IPS-NIHi11 (cell line): ENCODE results near the gene LRRC75A.
A peak's percentile ranks its signal among the peaks of the same experiment; 100 is the strongest.
"Not testable (repeated sequence)": the region's sequence is repeated elsewhere in the genome, so short reads cannot be mapped to it uniquely, and the experiment has no call there.

Experiments
- DNase-seq: peaks from one replicate; pipeline ENCODE4 v3.0.0; 2012; ENCODE audit warnings: mixed read lengths, low spot score

The LRRC75A gene

DNA sequence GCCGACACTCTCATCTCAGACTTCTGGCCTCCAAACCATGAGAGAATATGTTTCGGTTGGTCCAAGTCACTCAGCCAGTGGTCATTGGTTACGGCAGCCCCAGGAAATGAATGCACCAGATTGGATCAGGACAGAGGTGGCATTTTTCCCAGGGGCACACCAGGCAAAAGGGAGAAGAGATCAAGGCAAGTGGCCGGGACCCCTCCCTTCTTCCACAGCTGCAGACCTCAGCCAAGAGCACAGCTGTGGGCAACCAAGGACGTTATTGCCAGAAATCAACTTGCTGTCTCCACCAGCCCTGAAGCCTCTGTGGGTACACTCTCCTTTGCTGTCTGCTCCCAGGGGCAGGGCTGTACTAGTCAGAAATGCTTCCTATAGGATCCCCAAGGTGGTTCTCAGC, 20.7 kb downstream of the LRRC75A start:
- no peak for DNase-seq

DNA sequence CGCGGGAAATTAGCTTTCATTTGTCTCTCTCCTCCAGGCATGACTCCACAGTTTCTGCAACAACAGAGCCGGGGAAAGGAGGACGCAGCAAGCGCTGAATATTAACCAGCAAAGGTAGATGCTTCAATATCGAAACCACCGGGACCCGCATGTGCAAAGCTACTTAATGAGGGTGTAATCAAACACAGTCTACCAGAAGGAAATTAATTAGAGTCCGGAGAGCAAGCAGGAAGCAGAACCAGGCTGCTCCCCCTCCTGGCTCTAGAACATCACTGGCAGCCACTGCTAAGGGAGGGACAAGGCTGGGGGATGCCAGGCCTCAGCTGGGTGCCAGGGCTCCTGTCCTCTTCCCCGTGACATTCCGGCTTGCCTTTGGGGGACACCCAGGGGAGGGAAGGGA, 21.7 kb downstream of the LRRC75A start:
- no peak for DNase-seq

DNA sequence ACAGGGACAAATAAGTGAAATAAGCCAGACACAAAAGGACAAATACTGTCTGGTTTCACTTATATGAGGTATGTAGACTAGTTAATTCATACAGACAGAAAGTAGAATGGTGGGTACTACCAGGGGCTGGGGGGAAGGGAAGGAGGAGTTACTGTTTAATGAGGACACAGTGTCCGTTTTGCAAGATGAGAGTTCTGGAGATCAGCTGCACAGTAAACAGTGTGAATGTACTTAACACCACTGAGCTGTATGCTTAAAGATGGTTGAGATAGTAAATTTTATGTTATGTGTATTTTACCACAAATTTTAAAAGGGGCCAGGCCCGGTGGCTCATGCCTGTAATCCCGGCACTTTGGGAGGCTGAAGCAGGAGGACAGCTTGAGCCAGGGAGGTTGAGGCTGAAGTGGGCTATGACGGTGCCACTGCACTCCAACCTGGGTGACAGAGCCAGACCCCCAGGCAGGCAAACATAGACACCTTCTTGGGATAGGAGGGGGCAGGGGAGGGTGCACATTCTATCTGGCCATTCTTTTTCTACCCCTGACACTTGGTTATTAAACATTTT, 23.5 kb downstream of the LRRC75A start:
- no peak for DNase-seq

DNA sequence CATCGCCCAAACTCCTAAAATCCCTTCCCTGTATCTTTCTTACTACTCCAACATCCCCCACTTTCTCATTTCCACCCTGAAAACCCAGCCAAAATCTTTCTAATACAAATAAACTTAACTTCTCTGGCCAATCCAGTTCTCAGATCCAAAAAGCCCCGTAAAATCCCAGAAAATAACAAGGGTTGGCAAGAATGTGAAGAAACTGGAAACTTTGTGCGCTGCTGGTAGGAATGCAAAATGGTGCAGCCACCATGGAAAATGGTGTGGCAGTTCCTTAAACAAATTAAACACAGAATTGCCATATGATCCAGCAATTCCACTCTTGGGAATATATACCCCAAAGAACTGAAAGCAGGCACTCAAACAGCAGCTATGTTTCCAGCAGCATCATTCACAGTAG, 24.1 kb downstream of the LRRC75A start:
- DNase-seq = no peak

DNA sequence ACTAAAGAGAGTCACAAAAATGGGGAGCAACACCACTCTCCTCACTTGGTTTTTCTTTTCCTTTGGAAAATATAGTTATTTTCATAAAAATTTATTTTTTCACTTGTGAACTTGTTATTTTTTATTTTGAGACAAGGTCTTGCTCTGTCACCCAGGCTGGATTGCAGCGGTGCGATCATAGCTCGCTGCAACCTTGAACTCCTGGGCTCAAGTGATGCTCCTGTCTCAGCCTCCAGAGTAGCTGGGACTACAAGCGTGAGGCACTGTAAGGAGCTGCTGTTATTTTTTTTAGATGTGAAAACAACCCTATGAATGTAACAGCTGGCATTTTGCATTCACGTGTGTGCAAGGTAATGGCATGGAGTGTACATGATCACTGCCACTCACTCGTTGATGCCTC, 24.9 kb downstream of the LRRC75A start:
- no peak for DNase-seq

DNA sequence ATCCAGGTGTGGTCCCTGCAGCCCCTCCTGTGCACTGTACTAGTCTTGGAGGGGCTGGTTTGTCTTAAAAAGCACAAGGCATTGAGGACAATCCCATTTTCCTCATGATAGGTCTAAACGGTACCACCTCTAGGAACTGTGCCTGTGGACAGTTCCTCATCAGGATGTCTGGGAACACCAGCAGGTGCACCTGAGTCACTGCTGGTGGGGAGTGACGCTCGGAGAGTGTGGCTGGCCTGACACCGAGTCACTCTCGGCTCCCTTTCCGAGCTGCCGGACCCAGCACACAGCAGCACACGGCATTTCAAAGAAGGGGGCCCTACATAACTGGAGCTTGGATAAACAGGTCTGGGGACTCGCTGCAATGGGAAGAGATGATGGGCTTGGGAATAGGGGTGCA, 25.6 kb downstream of the LRRC75A start:
- DNase-seq = no peak

DNA sequence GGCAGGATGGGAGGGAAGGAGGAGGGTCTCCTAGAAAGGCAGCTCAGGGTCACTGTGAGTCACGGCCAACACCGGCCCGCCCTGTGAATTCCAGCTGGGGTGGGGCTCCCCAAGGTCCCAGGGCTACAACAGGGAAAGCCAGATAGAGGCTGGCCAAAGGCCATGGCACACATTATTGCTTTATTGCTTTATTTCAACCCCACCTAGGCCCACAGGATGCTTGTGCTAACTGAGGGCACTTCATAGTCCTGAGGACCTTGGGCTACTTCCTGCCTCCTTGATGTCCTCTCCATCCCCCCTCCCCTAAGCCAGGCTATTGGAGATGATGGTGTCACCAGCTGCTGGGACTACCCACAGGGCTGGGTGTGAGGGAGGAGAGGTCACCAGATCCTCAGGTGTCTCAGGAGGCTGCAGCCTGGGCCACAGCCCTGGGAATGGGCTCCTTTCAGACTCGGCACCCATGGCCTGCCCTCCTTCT, 26.1 kb downstream of the LRRC75A start:
- no peak for DNase-seq

DNA sequence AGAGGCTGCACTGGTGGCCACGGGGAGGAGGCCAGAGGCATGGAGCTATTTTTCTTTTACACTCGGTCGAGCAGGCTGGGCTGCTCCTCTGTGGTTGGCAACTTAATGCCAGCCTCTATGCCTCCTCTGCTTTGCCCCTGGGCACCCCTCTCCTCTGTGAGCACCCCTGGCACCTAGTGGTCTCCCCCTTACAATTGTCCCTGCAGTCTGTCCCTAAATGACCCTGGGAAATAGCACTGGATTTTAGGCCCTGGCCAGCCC, 27.0 kb downstream of the LRRC75A start:
- DNase-seq = no peak

DNA sequence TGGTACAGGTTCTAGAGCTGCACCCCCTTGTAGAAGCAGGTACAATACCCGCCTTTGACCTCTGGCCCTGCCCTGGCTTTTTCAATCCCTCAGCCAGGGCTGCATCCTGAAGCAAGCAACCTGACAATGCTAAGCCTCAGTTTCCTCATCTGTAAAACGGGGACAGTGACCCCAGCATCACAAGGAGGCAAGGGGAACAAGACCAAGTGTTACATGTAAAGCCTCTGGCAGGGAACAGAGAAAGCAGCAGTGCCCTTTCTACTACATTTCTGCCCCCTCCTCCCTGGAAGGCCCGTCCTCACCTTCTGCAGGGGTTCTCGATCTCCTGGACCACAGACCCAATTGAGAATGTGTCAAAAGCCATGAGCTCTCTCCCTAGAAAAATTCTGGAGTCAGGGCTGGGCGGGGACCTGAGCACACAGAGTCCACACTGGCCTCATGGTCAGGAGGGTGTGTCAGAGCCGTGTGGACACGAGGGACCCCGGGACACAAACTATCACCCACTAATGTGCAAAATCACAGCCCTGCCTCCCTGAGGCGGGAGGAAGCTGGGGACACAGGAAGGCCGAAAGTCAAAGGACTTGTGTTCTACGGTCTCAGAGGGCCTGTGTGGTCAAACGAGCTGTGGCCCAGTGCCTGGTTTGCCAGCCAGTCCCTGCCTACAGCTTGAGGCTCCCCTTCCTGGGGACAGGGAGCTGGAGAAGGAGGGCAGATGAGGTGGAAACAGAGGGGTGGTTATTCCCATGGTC, 27.5 kb downstream of the LRRC75A start:
- no peak for DNase-seq

DNA sequence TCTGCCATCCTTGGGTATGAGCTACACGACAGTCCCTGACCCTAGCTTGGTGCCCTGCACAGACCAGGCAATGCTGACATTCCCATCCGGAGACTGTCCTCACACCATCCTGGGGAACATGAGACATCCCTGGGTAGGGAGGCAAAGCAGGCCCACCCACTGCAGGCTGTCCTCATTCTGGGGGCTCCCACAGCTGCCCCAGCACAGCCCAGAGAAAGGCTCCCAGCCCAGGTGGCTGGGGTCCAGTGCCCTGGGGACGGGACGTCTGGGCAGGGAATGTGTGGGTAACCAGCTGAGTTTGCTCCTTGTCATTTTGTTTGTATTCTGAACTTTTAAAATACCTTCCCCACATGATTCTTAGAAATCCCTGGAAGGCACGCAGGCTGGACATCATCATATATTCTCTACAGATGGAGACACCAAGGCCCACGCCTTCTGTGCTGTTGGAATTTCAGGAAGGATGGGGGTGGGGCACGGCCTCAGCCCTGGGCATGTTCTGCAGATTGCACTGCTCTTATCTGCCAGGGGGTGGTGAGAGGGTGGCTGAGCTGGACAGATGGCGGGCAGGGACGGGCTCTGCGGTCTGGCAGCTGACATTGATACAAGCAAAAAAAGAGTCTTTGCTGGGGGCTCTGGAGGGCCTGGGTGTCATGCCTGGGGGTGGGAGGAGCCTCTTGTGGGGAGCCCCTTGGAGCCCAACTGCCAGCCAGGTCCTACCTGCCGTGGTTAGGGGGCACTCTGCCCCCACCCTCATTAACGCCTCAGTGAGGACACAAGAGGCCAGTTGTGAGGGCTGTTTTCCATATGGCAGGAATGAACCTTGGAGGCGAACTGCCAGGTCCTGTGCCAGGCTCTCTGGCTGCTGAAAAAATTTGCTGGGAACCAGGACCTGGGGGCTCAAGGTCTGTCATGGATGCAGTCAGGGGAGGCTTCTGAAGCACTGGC, 28.4 kb downstream of the LRRC75A start:
- no peak for DNase-seq

DNA sequence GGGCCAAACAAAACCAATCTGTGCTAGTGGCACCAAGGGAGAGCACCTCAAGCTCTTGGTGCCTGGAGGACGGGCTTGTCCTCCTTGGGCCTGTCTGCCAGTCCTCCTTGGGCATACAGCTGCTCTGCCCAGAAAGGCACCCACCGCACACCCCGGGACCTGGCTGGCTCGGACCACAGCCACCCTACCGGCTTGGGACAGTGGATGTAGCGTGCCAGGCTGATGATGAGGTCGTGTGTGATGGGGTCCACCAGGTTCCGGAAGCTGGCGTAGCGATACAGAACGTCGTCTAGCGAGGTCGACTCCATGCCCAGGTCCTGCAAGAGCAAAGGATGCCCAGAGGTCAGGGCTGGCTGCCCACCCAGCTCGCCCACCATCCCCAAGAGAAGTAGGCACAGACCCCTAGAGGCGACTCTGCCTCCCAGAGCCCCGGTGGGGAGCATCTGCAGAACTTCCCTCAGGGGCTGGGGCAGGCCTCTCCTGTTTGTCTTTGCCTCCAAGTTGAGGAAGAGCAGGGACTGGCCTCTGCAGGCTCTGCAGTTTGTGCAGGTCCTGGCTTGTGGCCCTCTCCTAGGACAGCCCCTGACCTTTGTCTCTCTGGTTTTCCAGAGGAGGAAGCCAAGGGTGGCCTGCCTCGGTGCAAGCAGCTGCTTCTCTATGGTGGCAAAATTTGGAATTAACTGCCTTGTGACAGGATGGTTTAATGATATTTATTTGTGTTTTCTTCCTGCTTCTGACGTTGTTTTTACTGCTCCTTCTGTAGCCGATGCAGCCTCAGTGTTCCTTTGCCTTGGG, 29.7 kb downstream of the LRRC75A start:
- DNase-seq = no peak

DNA sequence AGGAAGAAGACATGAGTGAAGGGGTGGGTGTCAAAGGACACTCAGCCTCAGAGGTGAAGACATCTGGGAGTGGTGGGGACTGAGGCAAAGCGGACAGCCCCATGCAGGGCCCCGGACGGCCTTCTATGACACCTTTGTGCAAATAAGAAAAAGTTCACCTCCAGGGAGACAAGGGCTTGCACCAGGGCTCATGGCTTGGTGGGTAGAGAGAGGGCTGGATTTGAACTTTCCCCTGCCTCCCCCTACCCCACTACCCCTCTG, 30.5 kb downstream of the LRRC75A start:
- no peak for DNase-seq

DNA sequence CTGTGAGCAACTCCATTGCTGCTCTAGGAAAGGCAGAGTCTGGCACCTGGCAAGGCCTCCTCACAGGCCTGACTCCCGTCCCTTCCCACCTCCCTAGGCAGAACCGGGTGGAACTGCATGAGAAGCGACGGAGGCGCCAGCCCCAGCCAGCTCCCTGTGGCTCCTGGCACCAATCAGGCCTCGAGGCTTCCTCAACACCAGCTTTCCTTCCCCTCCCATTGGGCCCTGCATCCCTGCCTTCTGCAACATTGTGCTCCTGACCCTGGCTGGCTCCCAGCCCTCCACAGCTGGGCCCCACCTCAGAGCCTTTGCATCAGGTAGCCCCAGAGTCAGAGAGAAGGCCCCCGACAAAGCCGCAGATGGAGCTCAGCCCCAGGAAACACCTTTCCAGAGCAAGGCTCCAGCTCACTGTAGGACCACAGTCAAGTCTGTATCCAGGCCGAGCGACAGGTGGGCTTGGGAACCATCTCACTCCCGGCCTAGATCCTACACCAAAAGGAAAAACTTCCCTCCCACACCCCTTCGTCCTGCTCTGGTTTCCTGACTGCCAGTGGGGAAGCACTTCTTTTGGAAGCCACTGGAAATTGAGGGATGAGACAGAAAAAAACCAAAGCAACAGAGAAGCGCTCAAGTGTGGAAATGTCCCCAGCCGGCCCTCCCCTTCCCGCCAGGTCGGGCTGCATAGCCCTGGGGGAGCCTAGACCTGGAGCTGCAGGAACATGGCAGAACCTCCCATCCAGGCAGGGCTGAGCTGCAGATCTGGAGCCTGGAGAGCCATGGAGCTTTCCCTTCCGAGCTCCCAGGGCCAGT, 31.0 kb downstream of the LRRC75A start:
- no peak for DNase-seq

DNA sequence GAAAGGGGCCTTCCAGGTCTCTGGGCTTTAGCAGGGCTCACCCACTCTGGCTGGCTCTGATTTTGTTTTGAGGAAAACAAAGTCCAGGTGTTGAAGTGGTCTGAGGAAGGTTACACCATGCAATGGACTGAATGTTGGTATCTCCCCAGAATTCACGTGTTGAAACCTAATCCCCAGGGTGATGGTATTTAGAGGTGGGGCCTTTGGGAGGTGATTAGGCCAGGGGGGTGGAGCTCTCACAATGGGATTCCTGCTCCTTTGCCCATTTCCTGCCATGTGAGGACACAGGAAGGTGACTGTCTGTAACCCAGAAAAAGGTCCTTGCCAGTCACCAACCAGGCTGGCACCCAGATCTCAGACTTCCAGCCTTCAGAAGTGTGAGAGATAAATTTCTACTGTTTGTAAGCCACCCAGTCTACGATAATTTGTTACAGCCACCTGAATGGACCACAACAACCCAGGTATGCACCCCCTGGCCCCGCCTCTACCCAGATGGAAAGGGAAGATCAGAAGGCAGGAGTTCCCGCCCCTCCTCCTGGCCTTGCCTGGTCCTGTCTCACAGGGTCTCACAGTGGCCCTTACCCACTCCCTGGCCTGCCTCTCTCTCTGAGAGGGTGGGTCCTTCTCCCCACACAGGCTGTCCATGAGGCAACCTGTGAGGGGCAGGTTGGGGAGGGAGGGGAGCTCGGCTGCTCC, 32.0 kb downstream of the LRRC75A start:
- peak; percentile 59 for DNase-seq

DNA sequence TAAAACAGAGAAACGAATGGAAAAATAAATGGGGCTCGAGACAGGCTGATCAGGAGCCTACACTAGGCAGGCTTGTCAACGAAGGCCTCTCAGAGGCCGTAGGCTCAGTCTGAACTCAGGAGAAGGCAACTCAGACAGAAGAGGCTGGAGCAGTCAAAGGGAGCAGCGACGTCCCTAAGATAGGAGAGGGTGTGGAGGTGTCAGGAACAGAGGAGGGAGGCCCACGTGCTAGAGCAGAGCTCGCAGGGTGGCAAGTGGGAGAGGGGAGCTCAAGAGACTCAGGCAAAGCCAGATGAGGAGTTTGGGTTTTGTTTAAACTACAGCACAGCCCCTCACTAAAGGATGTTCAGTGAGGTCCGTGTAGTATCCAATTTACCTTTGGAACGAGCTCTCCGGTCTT, 32.7 kb downstream of the LRRC75A start:
- DNase-seq = no peak

DNA sequence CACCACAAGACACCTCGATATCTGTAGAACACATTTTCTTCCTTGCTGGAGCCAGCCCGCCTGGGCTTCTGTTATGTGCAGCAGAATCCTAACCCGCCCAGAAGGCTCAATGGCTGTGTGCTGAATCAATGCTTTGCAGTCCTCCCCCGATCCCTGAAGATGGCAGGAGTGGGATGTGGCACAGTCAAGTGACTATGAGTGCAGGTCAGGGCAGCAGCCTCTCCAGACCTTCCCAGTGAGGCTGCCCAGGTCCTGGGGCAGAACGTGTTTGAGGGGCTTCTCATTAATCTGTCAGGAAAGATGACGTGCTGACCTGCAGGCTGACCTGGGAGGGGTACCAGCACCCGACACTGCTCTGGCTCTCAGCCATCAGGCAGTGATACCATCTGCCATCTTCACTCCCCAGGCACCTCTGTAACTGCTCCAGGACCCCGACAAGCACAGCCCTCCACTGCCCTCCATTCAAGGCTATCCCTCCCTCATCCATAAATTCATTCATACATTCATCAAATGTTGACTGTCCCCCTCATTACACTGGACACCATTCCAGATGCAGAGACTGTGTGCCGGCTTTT, 35.2 kb downstream of the LRRC75A start:
- no peak for DNase-seq

DNA sequence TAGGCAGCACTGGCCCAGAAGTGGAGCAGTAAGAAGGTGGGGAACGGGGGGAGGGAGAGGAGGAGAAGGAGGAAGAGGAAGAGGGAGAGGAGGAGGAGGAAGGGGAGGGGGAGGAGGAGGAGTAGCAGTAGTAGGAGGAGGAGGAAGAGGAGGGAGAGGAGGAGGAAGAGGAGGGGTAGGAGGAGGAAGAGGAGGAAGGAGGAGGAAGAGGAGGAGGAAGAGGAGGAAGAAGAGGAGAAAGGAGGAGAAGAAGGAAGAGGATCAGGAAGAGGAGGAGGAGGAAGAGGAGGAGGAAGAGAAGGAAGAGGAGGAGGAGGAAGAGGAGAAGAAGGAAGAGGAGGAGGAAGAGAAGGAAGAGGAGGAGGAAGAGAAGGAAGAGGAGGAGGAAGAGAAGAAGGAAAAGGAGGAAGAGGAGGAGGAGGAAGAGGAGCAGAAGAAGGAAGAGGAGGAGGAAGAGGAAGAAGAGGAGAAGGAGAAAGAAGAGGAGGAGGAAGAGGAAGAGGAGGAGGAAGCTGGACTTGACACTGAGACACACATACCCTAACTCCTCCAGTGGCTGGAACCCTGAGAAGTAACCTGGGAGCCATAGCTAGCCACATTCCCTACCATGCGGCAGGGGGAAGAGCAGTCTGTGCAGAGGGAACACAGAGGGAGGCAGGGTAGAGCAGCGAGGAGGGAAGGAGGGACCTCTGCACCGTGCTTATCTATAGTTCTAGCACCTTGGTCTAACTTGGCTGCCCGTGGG, 35.8 kb downstream of the LRRC75A start:
- DNase-seq = no peak

DNA sequence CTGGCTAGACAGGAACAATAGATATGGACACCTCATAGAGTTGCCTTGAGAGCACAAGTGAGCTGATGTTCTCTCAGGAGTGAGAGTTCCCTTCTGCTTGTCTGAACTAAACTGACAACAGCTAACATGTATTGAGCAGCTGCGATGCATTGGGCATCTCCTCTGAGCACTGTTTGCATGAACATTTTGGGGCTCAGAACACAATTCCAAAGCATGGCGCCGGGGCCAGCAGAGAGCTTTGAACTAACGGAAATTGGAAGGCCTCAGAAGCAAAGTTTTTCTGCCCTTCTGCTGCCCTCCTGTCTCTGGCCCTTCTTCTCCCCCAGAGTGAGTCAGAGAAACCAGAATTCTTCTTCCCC, 38.5 kb downstream of the LRRC75A start:
- DNase-seq = no peak

DNA sequence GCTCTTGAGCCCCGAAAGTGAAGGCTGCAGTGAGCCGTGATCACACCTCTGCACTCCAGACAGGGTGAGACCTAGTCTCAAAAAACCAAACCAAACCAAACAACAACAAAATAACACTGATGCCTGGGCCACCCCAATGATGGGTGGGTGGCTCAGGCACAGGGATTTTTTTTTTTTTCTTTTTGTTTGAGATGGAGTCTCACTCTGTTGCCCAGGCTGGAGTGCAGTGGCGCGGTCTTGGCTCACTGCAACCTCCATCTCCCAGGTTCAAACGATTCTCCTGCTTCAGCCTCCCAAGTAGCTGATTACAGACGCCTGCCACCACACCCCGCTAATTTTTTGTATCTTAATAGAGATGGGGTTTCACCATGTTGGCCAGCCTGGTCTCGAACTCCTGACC, 39.7 kb downstream of the LRRC75A start:
- not testable (repeated sequence) for DNase-seq

DNA sequence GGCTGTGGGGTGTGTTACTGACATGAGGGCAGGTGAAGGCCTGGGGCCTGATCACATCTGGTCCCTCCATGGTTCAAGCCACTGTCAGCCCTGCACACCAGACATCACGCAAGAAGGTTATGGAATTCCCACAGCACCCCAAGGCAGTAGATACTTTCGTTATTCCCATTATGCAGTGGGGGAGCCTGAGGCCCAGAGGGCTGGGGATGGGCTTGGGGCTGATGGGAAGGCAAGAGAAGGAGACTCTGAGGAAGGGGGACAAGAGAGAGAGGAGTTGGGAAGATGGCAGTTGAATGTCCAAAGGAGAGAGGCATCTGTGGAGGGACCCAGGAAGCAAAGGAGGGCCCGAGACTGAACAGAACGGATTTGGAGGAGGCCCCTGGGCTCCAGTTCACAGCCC, 42.0 kb downstream of the LRRC75A start:
- no peak for DNase-seq
